ENCODE results near the gene SCYL1. TPM values are rescaled to one million over a fixed set of nuclear protein-coding genes. Genes with fewer than 3 reads are reported as not detected.

The SCYL1 gene
- total and polyA plus RNA-seq, 2 experiments from 2014 or later = 83.9 to 167 TPM

- Histone ChIP-seq H4K20me1 (ENCODE audit: insufficient read depth, poor library complexity, severe bottlenecking) (no peaks in the 10 kb centered on the region), H3K9me3 (ENCODE audit: low read depth) (no peaks in the 10 kb centered on the region), H2AFZ (no peak overlapping the region), H3K4me1 (ENCODE audit: insufficient read depth) (peaks cover 85% of the 10 kb centered on the region), H3K27ac (peak overlapping the region; percentile 96), H3K9me2 (replicated peaks; ENCODE audit: insufficient read depth) (no peaks in the 10 kb centered on the region), H3K4me2 (peak overlapping the region; percentile 67), H3K4me3 (no peak overlapping the region), H3K27me3 (no peaks in the 10 kb centered on the region), H3K79me2 (peaks cover 43% of the 10 kb centered on the region), H3K36me3 (replicated peaks; ENCODE audit: insufficient read depth, low read depth) (no peaks in the 10 kb centered on the region)
- DNase-seq (ENCODE audit: low spot score) = peak; percentile 77
- TF ChIP-seq CTCF (IDR thresholded peaks at IDR 0.05; ENCODE audit: poor library complexity) = no peak
- TF ChIP-seq EZH2 (IDR thresholded peaks at IDR 0.05; ENCODE audit: borderline replicate concordance) = no peak
- TF ChIP-seq EZH2phosphoT487 (IDR thresholded peaks at IDR 0.05; ENCODE audit: low read depth, severe bottlenecking, unreplicated experiment) = no peak
- WGBS (ENCODE audit: low lambda C conversion rate, missing lambda C conversion rate) = 27% methylated on average over 10 of the region's 10 CpGs
Measured at GRCh38 chr11:65488273-65489034, 36.4 kb upstream of the SCYL1 start.

GRCh38 chr11:65489035-65489705, 35.7 kb upstream of the SCYL1 start:
- WGBS (ENCODE audit: low lambda C conversion rate, missing lambda C conversion rate) = 14% methylated on average over 10 of the region's 10 CpGs
- Histone ChIP-seq H2AFZ (no peak overlapping the region), H3K36me3 (replicated peaks; ENCODE audit: insufficient read depth, low read depth) (no peaks in the 10 kb centered on the region), H3K4me1 (ENCODE audit: insufficient read depth) (peaks cover 92% of the 10 kb centered on the region), H3K4me3 (no peak overlapping the region), H4K20me1 (ENCODE audit: insufficient read depth, poor library complexity, severe bottlenecking) (no peaks in the 10 kb centered on the region), H3K27me3 (no peaks in the 10 kb centered on the region), H3K27ac (peak overlapping the region; percentile 96), H3K4me2 (peak overlapping the region; percentile 67), H3K9me2 (replicated peaks; ENCODE audit: insufficient read depth) (no peaks in the 10 kb centered on the region), H3K79me2 (peaks cover 47% of the 10 kb centered on the region), H3K9me3 (ENCODE audit: low read depth) (no peaks in the 10 kb centered on the region)
- DNase-seq (ENCODE audit: low spot score) = peak; percentile 86
- TF ChIP-seq EZH2 (IDR thresholded peaks at IDR 0.05; ENCODE audit: borderline replicate concordance) (no peak), EZH2phosphoT487 (IDR thresholded peaks at IDR 0.05; ENCODE audit: low read depth, severe bottlenecking, unreplicated experiment) (no peak), CTCF (IDR thresholded peaks at IDR 0.05; ENCODE audit: poor library complexity) (no peak)

GRCh38 chr11:65489706-65490320, 35.1 kb upstream of the SCYL1 start:
- H3K27ac ChIP-seq = peak overlapping the region; percentile 96
- H3K4me3 ChIP-seq = no peak overlapping the region
- no peaks in the 10 kb centered on the region for H3K9me3 ChIP-seq (ENCODE audit: low read depth)
- peak overlapping the region; percentile 67 for H3K4me2 ChIP-seq
- no peaks in the 10 kb centered on the region for H3K27me3 ChIP-seq
- H3K36me3 ChIP-seq (replicated peaks; ENCODE audit: insufficient read depth, low read depth) = no peaks in the 10 kb centered on the region
- H4K20me1 ChIP-seq (ENCODE audit: insufficient read depth, poor library complexity, severe bottlenecking) = no peaks in the 10 kb centered on the region
- H3K9me2 ChIP-seq (replicated peaks; ENCODE audit: insufficient read depth) = no peaks in the 10 kb centered on the region
- 27% methylated on average over 8 of the region's 8 CpGs for WGBS (ENCODE audit: low lambda C conversion rate, missing lambda C conversion rate)
- TF ChIP-seq EZH2 (IDR thresholded peaks at IDR 0.05; ENCODE audit: borderline replicate concordance) = no peak
- TF ChIP-seq CTCF (IDR thresholded peaks at IDR 0.05; ENCODE audit: poor library complexity) = no peak
- no peak for TF ChIP-seq EZH2phosphoT487 (IDR thresholded peaks at IDR 0.05; ENCODE audit: low read depth, severe bottlenecking, unreplicated experiment)
- H2AFZ ChIP-seq = no peak overlapping the region
- peaks cover 47% of the 10 kb centered on the region for H3K79me2 ChIP-seq
- H3K4me1 ChIP-seq (ENCODE audit: insufficient read depth) = peaks cover 95% of the 10 kb centered on the region
- peak; percentile 67 for DNase-seq (ENCODE audit: low spot score)

Data from hepatocyte (in vitro differentiated cells).